GM18861 (cell line): Measurements from ENCODE around the gene IRAK3.
A peak's percentile ranks its signal among the peaks of the same experiment; 100 is the strongest.

Experiments
- ATAC-seq: cut with Tn5 transposase; IDR thresholded peaks from one replicate; pipeline ENCODE4 v1.9.1; 2021; ENCODE audit not compliant: unreplicated experiment

The IRAK3 gene, protein sequence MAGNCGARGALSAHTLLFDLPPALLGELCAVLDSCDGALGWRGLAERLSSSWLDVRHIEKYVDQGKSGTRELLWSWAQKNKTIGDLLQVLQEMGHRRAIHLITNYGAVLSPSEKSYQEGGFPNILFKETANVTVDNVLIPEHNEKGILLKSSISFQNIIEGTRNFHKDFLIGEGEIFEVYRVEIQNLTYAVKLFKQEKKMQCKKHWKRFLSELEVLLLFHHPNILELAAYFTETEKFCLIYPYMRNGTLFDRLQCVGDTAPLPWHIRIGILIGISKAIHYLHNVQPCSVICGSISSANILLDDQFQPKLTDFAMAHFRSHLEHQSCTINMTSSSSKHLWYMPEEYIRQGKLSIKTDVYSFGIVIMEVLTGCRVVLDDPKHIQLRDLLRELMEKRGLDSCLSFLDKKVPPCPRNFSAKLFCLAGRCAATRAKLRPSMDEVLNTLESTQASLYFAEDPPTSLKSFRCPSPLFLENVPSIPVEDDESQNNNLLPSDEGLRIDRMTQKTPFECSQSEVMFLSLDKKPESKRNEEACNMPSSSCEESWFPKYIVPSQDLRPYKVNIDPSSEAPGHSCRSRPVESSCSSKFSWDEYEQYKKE

DNA sequence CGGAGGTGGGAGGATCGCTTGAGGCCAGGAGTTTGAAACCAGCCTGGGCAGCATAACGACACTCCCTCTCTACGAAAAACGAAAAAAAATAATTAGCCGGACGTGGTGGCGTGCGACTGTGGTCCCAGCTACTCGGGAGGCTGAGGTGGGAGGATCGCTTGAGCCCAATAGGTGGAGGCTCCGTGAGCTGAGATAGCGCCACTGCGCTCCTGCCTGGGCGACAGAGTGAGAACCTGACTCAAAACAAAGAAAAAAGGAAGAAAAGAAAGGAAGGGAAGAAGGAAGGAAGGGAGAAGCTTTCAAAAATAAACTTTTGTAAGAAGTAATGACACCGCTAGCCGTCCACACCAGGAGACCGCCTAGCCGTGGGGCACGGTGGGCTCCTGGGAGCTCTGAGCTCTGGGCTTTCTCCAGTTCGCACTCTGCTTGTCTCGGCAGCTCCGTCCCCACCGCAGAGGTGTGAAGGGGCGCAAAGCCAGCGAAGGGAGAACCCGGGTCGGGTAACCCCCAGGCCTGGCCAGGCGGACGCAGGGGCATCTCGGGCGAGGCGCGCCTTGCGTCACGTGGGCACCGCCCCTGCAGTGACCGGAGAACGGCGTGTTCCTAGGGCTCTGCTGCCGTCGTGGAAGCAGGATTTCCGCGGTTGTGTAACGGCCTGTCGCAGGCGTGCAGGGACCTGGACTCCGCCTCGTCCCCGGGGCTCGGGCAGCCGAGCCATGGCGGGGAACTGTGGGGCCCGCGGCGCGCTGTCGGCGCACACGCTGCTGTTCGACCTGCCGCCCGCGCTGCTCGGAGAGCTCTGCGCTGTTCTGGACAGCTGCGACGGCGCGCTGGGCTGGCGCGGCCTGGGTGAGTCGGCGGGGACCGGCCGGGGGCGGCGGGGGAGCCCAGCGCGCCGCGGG, at the start of gene IRAK3:
IRAK3 (plus strand) TSS at position 631 of the 902 bp plus-strand sequence; CDS start at position 717, 86 bp downstream.
- peak; percentile 48 for ATAC-seq

DNA sequence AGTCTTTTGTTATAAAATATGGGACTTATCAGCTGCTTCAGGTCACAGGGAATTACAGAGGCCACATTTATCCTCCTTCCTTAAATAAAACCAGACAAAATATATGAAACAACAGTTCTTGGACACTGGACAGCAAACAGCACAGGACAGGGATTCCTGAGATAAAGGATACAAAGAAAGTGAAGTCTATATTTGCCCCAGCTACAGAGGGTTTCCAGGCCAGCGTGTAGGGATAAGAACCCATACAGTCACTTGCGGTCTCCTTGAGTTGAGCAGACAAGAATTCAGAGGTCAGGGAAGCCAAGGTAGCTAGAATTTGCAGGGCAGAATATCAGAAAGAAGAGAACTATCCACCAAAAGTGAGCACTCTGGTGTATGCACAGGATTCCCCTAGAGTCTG, 49.7 kb upstream of the IRAK3 start:
- no peak for ATAC-seq

DNA sequence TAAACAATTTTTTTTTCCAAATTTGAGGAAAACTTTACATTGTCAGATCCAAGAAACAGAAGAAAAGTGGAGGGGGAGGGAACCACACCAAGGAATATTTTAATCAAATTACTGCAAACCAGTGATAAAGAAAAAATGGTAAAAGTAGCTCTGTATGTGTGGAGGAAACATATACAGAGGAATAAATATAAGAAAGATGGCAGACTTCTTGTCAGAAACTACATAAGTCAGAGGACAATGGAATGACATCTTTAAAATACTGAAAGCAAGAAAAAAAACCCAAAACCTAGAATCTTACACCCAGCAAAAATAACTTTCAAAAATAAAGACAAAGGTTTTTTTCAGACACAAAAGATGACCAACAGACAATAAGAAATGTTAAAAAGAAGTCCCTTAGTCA, 48.3 kb upstream of the IRAK3 start:
- ATAC-seq: no peak

DNA sequence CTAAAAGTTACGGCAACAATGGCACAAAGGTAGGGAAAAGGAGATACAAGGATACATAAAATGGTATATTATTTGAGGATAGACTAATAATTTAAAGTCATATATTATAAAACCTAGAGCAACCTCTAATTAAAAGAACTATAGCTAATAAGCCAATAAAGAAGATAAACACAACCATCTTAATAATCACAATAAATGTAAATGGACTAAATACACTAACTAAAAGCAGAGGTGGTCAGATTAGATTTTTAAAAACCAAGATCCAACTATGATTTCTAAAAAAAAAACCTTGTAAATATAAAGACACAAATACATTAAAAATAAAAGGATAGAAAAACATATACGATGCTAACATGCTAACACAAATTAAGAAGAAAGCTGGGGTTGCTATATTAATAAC, 47.7 kb upstream of the IRAK3 start:
- ATAC-seq: no peak

DNA sequence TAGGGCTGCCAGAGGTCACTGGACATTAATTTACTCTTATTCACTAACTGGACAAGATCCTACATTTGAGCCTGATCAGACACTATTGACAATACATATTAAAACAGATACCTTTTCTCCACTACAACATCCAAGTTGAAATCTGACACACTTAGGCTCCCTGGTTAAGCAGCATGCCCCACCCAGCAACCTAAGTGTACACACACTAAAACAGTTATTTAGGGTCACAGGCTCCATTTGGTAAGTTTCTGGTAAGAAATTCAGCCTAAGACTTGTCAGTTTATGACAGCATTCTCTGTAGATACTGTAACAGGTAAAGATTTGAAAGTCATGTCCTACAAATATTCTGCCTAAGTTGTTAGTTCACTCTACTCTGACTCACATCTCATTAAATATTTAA, 46.2 kb upstream of the IRAK3 start:
- no peak for ATAC-seq

DNA sequence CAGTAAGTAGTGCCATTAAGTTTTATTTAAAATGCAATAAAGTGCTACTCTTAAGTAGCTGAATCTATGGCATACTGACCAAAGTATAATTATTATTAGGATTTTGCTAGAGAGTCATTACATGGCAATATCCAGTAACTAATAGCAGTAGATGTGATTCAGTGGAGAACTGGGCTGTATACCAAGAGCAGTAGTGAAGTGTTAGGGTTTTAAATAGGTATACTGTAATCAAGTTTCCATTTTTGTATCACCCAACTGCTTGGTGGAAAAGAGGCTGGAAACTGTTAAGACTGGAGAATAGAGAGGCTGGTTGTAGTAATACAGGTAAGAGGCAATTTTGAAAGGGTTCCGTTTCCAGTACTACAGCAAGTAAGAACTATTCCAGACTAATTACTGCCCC, 45.1 kb upstream of the IRAK3 start:
- ATAC-seq: no peak

DNA sequence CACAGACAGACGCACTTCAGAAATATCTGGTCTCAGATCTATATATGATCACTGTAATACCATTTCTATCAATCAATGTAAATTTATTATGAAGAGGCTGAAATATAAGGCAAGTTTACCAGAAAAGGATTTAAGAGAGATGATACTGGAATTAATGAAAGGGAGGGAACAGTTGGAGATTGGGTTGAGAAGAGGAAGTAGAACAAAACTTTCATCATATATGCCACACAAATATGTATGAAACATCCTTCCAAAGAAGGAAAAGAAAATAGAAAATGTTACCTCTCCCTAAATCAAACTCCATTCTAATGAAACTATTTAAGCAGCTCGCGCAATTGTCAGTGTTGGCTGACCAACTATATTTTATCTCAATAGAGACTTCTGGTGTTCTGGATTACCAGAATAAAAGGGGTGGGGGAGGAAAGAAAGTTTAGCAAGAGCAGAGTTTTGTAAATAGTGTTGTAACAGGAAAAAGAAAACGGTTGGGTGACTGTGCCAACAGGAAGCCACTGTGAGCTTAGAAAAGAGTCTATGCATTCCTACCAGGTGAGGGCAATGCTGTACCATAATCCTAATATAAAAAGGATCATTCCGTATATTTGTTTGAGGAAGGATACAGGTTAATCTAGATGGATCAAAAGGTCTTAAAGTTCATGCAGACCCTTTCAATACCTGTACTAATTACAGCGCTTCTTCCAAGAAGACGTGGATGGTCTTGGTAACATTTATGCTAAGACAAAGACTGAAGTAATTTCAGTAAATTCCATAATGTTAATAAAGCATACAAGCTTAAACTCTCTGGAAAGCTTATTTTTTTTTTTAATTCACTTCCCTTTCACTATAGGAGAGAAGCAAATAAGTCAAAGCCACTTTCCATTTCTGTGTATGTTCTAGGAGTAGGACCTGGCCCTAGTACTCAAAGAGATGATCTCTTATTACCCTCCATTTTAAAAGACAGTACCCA, 43.9 kb upstream of the IRAK3 start:
- no peak for ATAC-seq

DNA sequence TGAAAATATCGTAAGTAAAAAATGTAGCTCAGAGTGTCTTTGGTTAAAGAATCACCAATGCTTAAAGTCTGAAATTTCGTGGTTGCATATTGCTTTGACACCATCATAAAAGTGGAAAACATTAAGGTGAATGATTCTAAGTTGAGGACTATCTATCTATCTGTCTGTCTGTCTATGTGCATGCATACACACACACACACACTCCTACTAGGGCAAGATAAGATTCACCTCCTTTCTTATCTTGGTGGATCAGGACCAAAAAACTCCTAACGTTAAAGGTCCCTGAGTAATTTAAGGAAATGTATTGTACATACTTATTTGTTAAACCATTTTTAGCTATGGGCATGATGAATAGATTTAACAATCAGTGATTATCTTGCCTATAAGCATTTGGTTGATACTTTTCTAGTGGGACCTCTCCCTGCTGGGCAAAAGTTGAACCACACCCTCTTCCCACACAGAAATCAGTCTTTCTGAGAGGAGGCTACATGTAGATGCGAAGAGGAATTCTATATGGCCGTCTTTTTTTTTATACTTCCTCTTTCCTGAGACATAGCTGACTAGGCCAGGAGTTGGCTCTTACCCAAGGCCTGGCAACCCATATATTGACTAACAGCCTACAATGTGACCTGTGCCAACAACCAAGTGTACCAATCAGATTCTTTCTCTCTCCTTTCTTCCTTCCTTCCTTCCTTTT, 39.2 kb upstream of the IRAK3 start:
- ATAC-seq: no peak

DNA sequence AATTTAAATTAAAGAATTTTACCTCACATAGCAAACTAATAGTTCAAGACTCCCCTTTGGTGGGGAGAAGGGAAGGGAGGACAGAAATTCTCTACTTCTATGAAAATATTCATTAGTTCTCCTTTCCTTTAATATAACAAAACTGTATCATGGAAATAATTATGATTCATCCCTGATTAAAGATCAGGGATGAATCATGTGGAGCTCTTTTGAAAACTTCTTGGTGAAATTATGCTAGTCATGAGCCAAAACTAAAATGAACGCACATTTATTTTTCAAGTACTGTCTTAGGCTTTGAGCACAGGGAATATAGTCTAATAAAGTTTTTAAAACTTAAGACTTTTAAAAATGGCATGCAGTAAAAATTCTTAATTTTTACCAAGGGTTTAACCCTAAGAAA, 36.3 kb upstream of the IRAK3 start:
- ATAC-seq: no peak

DNA sequence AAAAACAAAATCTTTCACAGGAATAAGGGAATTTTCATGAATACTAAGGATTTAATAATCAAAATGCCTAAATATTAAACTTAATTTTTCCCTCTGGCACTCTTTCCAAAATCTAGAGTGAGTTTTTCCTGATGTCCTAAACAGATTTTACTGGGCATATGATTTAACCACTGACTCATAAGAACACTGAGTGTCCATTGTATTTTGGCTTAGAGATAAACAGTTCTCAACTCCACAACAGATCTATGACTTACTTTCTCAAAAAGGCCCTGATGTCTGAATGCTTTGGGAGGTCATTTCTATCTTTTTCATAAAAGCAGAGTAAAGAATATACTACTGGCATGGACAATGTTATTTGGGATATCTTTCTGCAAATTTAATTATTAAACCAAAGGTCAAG, 34.2 kb upstream of the IRAK3 start:
- ATAC-seq: no peak

DNA sequence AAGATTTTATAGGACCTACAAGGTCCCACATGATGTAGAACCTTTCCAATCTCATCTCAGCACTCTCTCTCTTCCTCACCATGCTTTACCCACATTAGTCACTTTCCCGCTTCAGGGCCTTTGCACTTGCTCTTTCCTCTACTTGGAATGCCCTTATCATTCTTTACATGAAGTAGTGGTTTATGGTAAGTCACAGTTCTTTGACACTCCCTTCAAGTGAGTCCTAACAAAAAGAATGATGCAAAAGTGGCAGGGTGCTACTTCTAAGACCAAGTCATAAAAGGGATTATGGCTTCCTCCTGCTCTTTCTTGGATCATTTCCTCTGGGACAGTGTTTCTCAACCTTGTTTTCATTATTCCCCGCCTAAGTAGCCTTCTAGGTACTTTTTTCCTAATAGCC, 32.4 kb upstream of the IRAK3 start:
- ATAC-seq: no peak

DNA sequence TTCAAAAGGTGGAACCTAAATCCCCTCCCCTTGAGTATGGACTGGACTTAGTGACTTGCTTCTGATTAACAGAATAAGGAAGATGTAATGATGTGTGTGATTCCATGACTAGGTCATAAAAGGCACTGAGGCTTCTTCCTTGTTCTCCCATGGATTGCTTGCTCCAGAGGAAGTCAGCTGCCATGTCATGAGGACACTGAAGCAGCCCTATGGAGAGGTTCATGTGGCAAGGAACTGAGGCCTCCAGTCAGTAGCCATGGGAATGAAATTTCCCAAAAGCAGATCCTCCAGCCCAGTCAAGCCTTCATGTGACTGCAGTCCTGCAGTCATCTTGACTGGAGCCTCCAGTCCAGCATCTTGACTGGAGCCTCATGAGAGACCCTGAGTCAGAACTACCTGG, 29.9 kb upstream of the IRAK3 start:
- ATAC-seq: no peak

DNA sequence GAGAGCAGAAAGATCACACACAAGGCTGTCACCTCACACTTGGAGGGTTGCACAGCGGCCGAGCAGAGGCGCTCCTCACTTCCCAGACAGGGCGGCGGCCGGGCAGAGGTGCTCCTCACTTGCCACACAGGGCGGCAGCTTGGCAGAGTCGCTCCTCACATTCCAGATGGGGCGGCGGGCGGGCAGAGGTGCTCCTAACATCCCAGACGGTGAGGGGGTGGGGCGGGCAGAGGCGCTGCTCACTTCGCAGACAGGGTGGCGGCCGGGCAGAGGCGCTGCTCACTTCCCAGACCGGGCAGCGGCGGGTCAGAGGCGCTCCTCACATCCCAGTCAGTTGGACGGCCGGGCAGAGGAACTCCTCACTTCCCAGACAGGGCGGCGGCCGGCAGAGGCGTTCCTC, 28.3 kb upstream of the IRAK3 start:
- ATAC-seq: no peak

DNA sequence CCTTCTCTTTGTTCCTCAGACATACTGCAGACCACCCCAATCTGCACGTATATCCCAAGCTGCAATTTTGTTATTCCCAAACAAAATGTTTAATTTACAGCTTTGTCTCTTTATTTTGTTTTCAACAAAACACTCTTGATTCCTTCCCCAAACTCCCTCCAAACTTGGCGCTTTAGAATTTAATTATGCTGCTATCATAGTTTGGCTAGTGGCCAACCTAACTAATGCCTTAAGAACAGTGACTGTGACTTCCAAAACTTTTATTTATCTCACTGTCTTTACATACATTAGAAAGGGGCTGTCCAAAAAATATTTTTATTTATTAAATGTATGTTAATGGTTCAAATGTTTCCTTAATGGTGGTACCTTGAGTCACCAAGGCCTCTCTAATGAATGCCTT, 26.3 kb upstream of the IRAK3 start:
- ATAC-seq: no peak

DNA sequence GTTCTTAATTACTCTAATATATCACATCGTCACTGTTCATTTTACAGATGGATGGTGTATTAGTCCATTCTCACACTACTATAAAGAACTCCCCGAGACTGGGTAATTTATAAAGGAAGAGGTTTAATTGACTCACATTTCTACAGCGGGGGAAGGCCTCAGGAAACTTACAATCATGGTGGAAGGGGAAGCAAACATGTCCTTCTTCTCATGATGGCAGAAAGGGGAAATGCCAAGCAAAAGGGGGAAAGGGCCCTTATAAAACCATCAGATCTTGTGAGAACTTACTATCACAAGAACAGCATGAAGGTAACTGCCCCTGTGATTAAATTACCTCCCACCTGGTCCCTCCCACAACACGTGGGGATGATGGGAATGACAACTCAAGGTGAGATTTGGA, 25.7 kb upstream of the IRAK3 start:
- no peak for ATAC-seq

DNA sequence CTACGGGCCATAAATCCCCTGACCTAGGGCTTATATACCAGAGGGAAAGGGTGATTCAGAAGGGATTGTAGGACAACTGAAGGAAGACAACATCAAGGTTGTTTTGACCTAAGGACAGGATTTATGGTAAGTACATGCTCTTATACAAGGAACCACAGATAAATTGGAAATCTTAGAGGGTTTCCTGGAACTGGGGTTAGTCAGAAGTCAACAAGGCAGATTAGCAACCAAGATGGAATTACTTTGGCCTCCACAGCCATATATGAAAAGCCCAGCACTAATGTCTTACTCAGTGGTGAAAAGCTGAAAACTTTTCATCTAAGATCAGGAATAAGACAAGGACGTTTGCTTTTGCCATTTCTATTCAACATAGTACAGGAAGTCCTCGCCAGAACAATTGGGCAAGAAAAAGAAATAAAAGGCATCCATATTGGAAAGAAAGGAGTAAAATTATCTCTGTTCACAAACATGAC, 24.6 kb upstream of the IRAK3 start:
- no peak for ATAC-seq

DNA sequence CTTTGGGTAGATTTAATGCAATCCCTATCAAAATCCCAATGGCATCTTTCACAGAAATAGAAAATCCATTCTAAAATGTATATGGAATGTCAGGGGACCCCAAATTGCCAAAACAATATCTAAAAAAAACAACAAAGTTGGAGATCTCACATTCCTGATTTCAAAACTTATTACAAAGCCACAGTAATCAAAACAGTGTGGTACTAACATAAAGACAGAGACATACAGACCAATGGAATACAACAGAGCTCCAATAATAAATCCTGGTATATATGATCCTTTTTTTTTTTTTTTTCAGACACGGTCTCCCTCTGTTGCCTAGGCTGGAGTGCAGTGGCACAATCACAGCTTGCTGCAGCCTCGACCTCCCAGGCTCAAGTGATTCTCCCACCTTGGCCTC, 23.9 kb upstream of the IRAK3 start:
- no peak for ATAC-seq

DNA sequence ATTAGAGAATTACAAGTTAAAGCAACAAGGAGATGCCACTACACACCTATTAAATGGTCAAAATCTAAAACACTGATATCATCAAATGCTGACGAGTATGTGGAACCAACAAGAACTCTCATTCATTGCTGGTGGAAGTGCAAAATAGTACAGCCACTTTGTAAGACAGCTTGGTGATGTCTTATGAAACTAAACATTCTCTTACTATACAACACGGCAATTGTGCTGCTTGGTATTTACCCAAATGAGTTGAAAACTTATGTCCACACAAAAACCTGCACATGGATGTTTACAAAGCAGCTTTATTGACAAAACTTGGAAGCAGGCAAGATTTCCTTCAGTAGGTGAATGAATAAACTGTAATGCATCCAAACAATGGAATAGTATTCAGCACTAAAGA, 22.5 kb upstream of the IRAK3 start:
- no peak for ATAC-seq

DNA sequence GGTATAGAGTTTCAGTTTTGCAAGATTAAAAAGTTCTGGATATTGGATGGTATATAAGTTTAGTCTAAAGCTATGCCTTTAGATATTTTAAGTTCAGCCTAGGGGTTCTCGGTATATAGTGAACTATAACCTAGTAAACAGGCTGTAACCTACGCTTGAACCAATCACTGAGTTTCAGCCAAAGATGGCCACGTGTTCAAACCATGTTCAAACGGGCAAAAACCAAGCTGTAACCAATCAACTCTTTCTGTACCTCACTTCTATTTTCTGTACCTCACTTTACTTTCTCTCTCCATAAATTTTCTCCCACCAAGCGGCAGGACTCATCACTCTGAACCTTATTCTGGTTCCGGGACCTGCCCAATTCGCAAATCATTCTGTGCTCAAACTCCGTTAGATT, 20.6 kb upstream of the IRAK3 start:
- ATAC-seq: no peak
